GM18861 (cell line): Measurements from ENCODE around the gene TREH.
"Not testable (repeated sequence)": the region's sequence is repeated elsewhere in the genome, so short reads cannot be mapped to it uniquely, and the experiment has no call there.

Experiments used
- ATAC-seq: cut with Tn5 transposase; IDR thresholded peaks from one replicate; pipeline ENCODE4 v1.9.1; 2021; ENCODE audit not compliant: unreplicated experiment

Gene TREH

GRCh38 chr11:118614511-118614910 lies 64.9 kb downstream of the TREH start:
- ATAC-seq: no peak

DNA sequence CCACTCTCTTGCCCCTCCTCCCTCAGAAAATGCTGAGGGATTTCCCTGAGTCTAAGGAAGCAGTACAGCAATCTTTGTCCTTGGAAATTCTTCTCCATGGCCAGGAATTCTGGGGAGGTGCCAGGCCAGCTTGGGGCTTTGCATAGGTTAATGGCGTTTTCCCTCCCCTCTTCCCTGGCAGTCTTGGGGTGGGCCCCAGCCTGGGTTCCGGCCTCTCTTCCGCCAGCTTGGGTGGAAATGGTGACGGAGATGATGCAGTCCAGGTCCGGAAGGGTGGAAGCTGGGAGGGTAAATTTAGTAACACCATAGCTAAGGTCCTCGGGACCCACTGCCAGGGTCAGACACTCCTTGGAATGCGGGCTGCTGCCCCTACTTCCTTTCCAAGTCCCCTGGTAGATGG lies 67.1 kb downstream of the TREH start:
- no peak for ATAC-seq

DNA sequence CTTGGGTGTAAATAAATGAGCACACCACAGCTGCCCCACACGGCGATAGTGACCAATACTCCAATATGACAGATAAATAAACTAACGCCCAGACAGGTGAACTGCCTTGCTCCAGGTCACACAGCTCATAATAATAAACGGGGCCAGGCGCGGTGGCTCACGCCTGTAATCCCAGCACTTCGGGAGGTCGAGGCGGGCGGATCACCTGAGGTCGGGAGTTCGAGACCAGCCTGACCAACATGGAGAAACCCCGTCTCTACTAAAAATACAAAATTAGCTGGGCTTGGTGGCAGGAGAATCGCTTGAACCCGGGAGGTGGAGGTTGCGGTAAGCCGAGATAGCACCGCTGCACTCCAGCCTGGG lies 68.0 kb downstream of the TREH start:
- not testable (repeated sequence) for ATAC-seq

DNA sequence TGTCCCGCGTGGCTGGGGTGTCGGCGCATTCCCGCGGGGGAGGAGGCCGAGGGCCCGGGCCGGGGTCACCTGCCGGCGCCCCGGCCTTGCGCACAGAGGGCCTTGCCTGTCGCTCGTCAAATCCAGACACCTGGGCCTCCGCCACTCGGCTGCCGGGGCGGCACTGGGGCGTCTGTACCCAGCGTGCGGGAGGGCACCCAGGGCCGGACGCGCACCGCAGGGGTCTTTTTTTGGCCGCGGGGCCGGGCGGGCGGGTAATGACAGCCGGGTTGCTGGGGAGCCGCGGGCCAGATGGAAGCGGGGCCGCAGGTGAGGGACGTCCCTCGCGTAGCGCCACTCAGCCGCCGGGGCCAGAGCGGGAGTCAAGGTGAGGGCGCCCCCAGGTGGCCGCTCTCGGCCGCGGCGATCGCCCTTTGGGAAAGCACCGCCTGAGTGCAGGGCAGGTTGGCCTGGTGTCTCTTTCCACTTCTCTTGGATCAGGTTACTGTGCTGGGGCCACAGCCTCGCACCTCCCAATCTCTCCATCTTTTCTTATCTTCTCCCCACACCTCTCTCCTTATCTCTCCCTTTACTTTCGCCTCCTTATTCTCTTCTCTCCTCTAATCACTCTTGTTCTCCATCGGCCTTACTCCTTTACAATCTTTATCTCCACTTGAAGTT lies 68.5 kb downstream of the TREH start:
- ATAC-seq: peak; percentile 60

GRCh38 chr11:118610225-118610772 lies 69.2 kb downstream of the TREH start:
- ATAC-seq: no peak

DNA sequence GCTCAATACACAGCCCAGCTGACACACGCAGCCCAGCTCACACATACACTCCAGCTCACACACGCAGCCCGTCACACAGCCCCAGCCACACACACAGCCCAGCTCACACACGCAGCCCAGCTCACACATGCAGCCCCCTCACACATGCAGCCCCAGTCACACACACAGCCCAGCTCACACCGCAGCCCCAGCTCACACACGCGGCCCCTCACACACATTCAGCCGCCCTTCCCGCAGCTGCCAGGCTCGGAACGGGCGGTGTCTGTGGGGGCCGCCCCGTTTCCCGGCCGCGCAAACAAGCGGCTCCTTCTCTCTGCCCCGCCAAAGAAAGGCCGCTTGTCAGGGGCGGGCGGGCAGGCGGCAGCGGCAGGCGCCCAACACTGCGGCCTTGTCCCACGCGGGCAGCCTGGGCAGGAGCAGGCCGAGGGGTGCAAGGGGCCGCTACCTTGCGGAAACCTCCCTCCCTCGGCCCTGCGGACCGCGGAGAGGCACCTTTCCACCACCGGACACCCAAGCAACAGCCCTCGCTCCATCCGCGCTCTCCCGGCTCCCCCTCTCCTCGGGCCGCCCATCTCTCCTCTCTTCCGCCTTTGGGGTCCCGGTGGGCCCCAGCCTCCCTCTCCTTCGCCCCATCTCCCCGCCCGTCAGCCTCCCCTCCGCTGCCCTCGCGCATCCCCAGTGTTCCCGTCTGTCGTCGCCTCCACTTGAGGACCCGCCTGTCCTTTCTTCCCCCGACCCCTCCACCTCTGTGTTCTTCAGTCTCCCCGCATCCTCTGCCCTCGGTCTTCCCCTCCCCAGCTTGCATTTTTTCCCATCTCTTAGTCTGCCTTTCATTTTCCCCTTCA lies 69.8 kb downstream of the TREH start:
- no peak for ATAC-seq

GRCh38 chr11:118608360-118609227 lies 70.9 kb downstream of the TREH start:
- no peak for ATAC-seq

DNA sequence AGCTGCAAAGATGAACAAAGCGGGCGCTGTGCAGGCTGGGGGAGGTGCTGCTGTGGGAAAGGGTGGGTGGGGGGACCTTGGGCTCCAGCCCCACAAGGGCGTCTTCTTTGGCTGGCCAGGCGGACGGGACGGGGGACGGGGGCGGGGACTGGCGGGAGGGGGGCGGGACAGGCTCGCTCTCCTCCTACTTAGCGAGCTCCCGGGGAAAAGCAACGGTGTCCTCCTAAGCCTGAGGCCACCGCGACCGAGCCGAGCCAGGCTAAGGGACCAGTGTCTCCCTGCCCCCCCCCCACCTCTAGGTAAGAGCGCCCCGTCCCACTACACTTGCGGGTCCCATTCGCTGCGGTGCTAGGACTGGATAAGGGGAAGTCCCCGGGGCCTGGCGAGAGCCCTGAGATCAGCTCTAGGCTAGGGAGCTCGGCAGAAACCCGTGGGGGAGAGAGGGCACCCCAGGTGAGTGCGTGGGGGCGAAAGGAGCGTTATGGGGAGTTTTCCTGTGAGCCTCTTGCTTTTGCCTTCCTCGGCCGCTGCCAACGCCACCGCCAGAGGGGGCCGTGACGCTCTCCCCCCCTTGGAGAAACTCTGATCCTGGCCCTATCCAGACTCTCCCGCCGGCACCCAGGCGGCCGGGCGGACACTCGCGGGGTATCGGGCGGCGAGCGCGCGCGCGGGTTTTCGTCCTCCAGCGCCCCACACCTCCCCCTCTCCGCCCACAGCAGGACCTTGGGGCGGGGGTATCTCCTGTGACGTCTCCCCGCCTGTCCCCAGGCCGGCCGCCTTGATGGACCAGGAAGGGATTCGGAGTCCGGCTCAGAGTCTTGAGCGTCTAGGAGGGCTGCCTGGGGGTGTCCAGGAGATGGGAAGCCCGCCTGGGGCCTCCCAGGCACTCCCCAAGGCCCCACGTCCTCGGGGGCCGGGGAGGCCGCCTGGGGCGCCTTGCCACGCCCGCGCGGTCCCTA lies 71.8 kb downstream of the TREH start, which contains the start of gene PHLDB1:
PHLDB1 (plus strand) TSS at position 215 of the 959 bp plus-strand sequence. CDS start 6,222 bp downstream, outside the sequence.
- no peak for ATAC-seq
